Esophagus mucosa (tissue), 1 donor: ENCODE measurements around the gene LPP. TPM values are rescaled to one million over a fixed set of nuclear protein-coding genes. Genes with fewer than 3 reads are reported as not detected.

ENCODE experiments used
- ATAC-seq: fragments of 200-7000 bp; cut with Tn5 transposase; one replicate; pipeline ENCODE4 v1.9.1; 2020
- total RNA-seq: library from RNA; stranded (reverse); gene quantifications from one replicate; pipeline ENCODE4 v1.2.4, GENCODE V29; 2023
- donor health status: DM: yes; HTN: yes; CAD: no.

LPP gene
- total RNA-seq, 1 donor from 2014 or later: 89.0 TPM

- ATAC-seq: no peak
These were observed 747.8 kb downstream of the LPP start for GRCh38 chr3:188901671-188902287.

- ATAC-seq: no peak
These were observed 750.7 kb downstream of the LPP start for GRCh38 chr3:188904670-188905069.

DNA sequence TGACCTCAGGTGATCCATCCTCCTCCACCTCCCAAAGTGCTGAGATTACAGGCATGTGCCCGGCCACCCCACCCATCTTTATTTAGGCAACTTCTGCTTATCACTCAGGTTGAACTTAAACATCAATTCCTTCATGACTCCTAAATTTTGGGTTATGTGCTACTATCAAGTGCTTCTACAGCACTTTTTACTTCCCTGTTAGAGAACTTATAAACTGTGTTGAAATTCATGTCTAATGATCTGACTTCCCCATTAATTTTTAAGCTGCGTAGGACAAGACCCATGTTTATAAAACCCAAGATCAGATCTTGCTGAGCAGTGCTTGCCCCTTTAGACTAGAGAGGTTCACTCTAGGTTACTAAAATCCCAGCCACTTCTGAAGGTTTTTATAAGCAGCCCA is 751.6 kb downstream of the LPP start:
- no peak for ATAC-seq

DNA sequence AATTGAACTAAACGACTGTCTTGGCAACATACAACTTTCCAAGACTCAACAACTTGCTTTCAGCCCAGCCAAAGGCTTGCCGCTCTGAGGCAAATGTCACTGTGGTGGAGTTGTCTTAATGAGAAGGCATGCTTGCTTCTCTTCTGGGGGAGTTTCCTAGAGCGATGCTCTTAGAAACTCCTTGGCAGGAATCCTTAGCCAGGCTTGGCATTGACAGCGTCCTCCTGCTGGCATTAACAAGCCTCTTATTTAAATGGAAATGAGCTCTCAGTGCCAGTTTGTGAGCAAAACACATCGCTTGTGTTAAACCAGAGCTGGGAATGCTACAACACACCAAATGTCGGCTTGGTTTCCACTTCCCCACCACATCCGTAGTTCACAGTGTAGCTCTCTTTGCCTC is 752.3 kb downstream of the LPP start:
- no peak for ATAC-seq

- peak; percentile 33 for ATAC-seq
These were observed 754.3 kb downstream of the LPP start for GRCh38 chr3:188908002-188908850.

DNA sequence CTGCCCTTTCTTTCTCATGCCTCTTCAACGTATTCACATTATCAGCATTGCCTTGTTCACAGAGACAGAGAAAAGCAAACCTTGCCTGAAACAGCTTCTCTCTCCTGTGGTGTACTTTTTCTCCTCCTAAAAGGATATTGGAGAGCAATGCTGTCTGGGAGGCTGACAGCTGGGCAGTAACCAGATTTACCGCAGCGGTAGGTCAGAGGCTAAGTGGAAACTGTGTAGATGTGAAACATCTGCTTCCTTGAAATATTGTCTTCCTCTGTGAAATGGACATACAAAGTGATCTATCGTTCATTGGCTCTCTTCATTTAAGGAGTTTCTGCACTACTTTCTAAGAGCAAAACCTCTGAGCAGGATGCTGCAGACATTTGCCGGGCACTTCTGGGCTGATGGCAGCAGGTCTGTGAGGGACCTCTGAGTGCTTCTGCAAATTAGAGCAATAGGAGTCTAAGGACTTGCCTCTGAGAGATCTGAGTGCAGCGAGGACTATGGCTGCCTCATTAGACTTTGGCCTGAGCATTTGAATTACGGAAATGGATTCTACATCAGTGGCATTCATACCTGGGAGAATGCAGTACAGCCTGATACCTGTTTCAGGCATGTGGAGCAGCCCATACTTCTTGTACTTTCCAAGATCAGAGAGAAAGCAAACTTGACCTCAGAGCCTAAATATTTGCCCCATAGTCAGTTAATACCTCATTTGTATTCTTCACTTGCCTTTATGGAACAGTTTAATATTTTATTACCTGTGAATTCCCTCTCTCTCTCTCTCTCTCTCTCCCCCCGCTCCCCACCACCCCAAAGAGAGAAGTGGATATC is 757.3 kb downstream of the LPP start:
- no peak for ATAC-seq

DNA sequence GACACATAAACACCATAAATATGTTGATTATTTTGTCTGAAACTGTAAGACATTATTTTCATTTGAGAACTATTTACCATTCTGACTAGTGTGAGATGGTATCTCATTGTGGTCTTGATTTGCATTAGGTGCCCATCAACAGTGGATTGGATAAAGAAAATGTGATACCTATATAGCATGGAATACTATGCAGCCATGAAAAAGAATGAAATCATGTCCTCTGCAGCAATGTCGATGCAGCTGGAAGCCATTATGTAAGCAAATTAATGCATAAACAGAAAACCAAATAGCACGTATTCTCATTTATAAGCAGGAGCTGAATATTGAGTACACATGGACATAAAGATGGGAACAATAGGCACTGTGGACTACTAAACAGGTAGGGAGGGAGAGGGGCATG is 759.1 kb downstream of the LPP start:
- ATAC-seq: no peak

DNA sequence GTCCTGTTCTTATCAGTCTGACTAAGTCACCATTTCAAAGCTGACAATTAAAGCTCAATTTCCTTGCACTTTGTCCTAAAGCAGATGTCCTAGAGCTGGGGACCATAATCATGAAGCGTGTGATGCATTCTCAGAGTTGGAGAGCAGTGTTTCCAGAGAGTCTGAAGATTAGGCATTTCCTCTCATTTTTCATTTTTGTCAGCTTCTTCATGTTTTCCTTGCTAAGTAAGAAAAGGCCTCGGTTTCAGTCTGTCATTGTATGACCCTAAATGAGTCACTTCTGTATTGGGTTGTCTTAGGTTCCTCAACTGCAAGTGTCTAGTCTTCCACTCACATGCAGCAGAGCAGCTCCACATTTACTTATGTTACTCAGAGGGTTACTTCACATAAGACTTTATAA is 760.6 kb downstream of the LPP start:
- peak; percentile 86 for ATAC-seq

DNA sequence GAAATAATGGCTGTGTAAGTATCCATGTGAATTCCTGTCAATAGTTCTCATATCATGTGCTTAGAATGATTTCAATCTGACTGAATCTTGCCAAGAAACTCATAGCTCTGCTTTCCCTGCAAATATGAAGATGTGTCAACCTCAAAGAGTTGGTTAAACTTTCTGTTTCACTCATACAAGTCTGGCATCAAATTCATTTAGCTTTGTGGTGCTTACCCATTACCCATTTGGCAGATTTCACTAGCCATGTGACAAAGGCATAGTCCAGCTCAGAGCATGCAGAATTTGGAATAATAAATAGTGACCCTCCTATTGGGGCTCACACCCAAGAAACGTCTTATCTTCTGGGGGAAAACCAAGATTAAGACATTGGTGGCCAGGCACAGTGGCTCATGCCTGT is 761.2 kb downstream of the LPP start:
- no peak for ATAC-seq

GRCh38 chr3:188916934-188917401 is 763.0 kb downstream of the LPP start:
- peak; percentile 10 for ATAC-seq

DNA sequence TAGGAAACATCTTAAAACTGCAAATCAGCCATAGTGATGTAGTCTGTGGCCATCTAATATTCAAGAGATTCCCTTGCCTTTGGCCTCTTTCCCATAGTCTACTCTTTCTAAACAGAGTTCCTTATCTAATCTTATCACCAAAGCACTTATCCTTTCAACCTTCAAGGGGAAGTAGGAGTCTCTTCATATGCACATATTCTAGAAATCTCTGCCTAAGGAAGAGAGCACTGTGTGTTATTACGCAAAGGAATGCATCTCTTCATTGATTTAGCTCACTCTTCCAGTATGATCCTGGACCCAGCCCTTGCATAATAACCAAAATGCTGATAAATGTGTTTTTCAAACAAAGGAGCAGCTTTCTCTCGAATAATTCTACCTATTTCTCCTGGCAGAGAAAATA is 764.1 kb downstream of the LPP start:
- ATAC-seq: no peak

- ATAC-seq: no peak
These were observed 769.7 kb downstream of the LPP start for GRCh38 chr3:188923671-188924070.

GRCh38 chr3:188925376-188925775 is 771.4 kb downstream of the LPP start:
- ATAC-seq: no peak

DNA sequence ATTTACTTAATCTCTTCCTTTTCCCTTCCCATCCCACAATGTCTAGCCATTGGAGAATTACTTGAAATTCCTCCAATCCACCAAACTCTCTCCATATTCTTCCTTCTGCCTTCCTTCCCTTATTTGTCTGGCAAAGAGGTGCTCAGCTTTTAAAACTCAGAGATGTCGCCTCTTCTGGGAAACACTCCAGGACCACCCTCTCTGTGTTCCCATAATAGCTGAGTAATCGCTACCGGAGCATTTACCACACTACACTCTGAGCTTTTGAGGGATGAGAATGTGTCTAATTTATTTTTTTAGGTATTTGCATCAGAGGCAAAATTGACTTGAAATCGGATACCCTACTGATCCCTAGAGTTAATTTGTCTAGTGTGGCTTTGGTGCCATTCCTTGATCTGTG is 772.2 kb downstream of the LPP start:
- no peak for ATAC-seq

DNA sequence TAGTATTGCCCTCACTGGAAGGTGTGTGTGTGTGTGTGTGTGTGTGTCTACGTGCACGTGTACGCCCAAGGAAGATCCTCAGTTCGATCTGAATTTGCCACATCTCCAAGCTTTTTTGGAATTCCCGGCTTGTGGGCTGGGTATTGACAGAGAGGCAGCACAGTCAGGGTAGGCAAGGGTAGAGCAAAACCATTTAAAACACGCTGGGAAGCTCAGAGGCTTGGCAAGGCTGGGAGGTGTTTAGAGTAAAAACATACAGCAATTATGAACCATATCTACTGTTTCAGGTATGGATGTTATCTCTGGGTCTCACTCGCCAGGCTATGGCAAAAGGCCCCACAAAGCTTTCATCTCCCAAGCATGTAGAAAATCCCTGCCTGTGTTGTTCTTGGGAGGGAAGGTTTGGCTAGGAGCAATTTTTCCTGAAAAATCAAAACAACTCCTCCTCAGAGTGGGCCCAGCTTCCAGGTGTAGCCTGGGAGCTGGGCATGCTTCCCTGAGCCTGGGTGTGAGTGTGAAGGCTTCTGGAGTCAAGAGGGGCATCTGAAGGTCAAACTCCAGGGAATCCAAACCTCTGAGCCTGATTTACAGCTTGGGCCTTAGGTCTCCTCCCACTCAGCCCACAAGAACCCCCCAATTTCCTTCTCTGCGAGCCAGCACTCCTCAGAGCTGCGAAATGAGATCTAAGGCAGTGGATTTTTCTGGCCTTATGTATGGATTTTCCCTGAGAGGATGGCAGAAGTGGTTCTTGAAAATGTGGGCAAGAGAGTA is 773.0 kb downstream of the LPP start:
- no peak for ATAC-seq

DNA sequence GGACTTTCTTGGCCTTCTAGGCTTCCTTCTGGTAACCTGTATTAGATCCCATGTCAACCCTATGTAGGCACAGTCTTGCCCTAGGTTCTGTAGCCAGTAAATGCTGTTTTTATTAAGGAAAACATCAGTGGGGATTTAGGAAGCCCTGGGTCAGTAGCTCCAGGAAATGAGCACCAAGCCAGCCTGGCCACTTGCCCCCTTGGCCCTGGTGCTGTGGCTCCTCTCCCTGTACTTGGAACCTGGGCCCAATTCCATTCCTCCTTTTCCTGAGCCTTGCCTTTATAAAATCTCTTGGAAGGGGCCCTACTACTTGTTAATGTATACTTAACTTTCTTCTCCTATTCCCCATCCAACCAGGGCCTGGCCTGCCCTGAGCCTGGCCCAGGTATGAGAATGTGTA is 774.0 kb downstream of the LPP start:
- ATAC-seq: no peak

- peak; percentile 67 for ATAC-seq
These were observed 775.2 kb downstream of the LPP start for GRCh38 chr3:188929137-188929536.

GRCh38 chr3:188931036-188931435 is 777.1 kb downstream of the LPP start:
- no peak for ATAC-seq

DNA sequence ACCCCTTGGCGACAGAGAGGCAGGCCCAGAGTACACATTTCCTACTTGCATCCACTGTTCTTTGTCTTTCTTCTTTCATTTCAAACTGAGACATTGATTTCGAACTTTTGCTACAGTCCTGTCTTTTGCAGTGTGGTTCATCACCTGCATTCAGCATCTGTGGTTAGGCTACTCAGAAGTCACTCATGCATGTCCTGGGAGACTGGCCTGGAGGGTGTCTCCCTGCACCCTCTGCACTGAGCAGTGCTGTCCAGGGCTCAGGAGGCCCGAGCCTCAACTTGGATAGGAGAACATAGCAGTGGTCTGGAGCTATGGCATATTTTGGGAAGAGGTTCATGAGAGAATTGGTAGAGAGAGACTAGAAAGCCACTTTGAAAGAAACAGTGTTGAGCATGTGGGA is 777.6 kb downstream of the LPP start:
- ATAC-seq: no peak

DNA sequence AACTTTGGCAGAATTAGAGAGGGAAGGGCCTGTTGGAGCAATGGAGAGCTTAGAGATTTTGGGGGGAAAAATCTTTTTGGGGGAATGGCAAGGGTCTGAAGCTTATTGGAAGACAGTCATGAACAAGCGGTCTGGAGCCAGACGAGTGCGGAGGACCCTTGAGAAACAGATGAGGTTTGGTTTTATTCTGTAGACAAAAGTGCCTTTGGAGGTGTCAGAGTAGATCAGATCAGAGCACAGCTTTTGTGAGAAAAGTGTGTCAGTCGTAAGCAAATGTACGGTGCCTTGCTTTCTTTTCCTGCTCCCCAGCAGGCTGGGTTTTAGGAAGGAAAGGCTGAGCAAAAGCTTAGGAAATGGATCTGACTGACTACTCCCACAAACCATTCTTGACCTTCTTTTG is 781.0 kb downstream of the LPP start:
- no peak for ATAC-seq

GRCh38 chr3:188936597-188937107 is 782.7 kb downstream of the LPP start:
- no peak for ATAC-seq

- no peak for ATAC-seq
These were observed 783.4 kb downstream of the LPP start for GRCh38 chr3:188937389-188937788.
